Astrocyte of the spinal cord (primary cell): ENCODE data around the gene MYRFL.

Source experiments
- DNase-seq: peaks from one replicate; pipeline ENCODE4 v3.0.0; 2011; ENCODE audit warnings: low read depth, low spot score
- H3K4me3 ChIP-seq: 2 replicates; pipeline ENCODE4 v1.5.1; 2011; ENCODE audit warnings: low read depth, mild to moderate bottlenecking, low read length, moderate library complexity
- CTCF ChIP-seq: IDR thresholded peaks from 2 replicates; pipeline ENCODE4 v1.5.1; 2012; ENCODE audit warnings: low read depth, mild to moderate bottlenecking, low read length, inconsistent platforms
- in situ Hi-C: cut with HindIII; loops from 2 replicates; pipeline ENCODE4 v1.10.0; 2017; ENCODE audit warnings: low sequenced_read_pairs

MYRFL gene

GRCh38 chr12:69952890-69953289, 127.9 kb downstream of the MYRFL start:
- in situ Hi-C loops: no loop called here
- no peak for TF ChIP-seq CTCF
- no peak for DNase-seq
- H3K4me3 ChIP-seq: no peak overlapping the region

- no peak for DNase-seq
- TF ChIP-seq CTCF: no peak
- in situ Hi-C loops: no loop called here
- H3K4me3 ChIP-seq: no peak overlapping the region
Observed at GRCh38 chr12:69961246-69961645, 136.2 kb downstream of the MYRFL start.

- in situ Hi-C loops: no loop called here
- no peak for TF ChIP-seq CTCF
- H3K4me3 ChIP-seq: no peak overlapping the region
- peak; percentile 51 for DNase-seq
Observed at GRCh38 chr12:69966409-69966808, 141.4 kb downstream of the MYRFL start.

DNA sequence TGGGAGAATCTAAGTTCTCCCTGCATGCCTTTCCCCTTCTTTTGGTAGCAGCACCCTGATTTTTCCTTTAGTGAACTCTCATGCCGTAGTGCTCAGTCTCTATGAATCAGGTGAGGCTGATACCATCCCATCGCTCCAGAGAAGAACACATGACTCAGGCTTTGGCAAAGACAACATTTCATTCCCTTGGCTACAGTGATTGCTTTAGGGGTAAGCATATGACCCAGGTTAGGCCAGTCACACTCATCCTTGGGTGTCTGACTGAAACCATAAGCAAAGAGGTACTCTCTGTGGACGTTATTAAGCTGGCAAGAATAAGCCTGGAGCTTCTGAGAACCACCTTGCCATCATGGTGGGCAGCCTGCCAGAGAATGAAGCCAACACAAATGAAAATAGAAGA, 141.8 kb downstream of the MYRFL start:
- DNase-seq: no peak
- in situ Hi-C loops: no loop called here
- no peak for TF ChIP-seq CTCF

DNA sequence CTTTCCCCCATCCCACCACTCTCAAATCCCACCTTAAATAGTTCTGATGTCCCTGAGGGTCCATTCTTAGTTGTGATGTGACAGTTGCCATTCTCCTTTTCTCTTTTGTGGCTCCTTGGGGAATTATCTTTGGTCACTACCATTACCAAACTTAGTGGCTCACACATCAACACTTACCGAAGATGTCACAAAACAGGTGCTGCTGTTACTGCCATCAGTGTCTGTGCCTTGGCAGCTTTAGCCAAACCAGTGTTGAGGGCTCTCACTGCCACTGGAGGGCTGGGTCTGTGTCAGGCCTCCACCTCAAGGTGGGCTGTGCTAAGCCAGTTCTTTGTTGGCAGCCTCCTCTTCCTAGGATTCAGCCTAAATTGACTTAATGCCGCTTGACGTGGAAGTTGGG, 144.0 kb downstream of the MYRFL start:
- no peak for DNase-seq
- H3K4me3 ChIP-seq: no peak overlapping the region

More for the DNA sequence above, 141.8 kb downstream of the MYRFL start:
- H3K4me3 ChIP-seq: no peak overlapping the region

GRCh38 chr12:69972136-69972535, 147.1 kb downstream of the MYRFL start:
- no peak for DNase-seq
- H3K4me3 ChIP-seq: no peak overlapping the region
- in situ Hi-C loops: no loop called here
- no peak for TF ChIP-seq CTCF

More for the DNA sequence above, 144.0 kb downstream of the MYRFL start:
- in situ Hi-C loops: no loop called here
- TF ChIP-seq CTCF: no peak

GRCh38 chr12:69978020-69978419, 153.0 kb downstream of the MYRFL start:
- H3K4me3 ChIP-seq: no peak overlapping the region
- in situ Hi-C loops: no loop called here
- no peak for TF ChIP-seq CTCF
- no peak for DNase-seq
